PFSK-1 (cell line): Measurements from ENCODE around the gene VWA3B.
A peak's percentile ranks its signal among the peaks of the same experiment; 100 is the strongest.

Source experiments
- FOXP2 ChIP-seq: optimal IDR thresholded peaks from 2 replicates; pipeline ENCODE3; 2011; ENCODE audit warnings: borderline replicate concordance, control low read depth, inconsistent platforms; ENCODE audit not compliant: insufficient read depth; ENCODE audit errors: extremely low read length, extremely low read depth
- POLR2AphosphoS5 ChIP-seq: IDR thresholded peaks from 2 replicates; pipeline ENCODE4 v1.6.1; 2012; ENCODE audit warnings: low read depth, mild to moderate bottlenecking, control low read depth, low read length, moderate library complexity
- SIN3A ChIP-seq: IDR thresholded peaks from 2 replicates; pipeline ENCODE4 v1.6.1; 2012; ENCODE audit warnings: mild to moderate bottlenecking, low read length, moderate library complexity, borderline replicate concordance; ENCODE audit not compliant: insufficient read depth
- TAF1 ChIP-seq: IDR thresholded peaks from 2 replicates; pipeline ENCODE4 v1.6.1; 2012; ENCODE audit warnings: low read length, control low read depth, borderline replicate concordance; ENCODE audit not compliant: insufficient read depth
- TF ChIP-seq, protein P1 (sequence below), 2 experiments: IDR thresholded peaks; 2 replicates each; pipeline versions ENCODE4 v1.6.1 to v1.8.0; 2011 to 2012; ENCODE audit warnings: low read depth in 2 of 2, low read length in 2 of 2, control low read depth in 1 of 2, inconsistent platforms in 1 of 2, mild to moderate bottlenecking in 1 of 2, moderate library complexity in 1 of 2; ENCODE audit not compliant: insufficient read depth in 1 of 2

Gene VWA3B

DNA sequence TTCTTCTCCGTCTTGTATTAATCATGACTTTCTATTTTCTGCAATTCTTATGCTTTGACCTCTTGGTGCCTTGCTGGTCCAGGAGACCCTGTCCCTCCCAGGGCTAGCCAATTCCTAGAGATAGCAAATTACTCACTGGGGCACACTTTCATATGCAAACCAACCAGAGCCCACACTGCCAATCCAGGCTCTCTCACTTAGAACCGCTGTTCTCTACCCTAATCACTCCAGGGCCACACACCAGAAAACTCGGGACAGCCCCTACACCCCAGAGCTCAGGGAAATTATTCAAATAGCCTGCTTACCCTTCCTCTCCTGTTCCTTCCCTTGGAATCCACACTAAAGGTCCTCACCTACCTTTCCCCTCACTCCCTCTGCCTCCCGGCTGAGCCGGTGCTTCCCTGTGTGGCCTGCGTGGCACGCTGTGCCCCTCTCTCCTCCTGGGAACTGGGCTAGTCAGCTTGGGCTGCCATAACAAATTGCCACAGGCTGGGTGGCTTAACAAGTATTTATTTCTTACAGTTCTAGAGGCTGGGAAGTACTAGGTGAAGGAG, 41.7 kb downstream of the VWA3B start:
- TF ChIP-seq, protein P1, sequence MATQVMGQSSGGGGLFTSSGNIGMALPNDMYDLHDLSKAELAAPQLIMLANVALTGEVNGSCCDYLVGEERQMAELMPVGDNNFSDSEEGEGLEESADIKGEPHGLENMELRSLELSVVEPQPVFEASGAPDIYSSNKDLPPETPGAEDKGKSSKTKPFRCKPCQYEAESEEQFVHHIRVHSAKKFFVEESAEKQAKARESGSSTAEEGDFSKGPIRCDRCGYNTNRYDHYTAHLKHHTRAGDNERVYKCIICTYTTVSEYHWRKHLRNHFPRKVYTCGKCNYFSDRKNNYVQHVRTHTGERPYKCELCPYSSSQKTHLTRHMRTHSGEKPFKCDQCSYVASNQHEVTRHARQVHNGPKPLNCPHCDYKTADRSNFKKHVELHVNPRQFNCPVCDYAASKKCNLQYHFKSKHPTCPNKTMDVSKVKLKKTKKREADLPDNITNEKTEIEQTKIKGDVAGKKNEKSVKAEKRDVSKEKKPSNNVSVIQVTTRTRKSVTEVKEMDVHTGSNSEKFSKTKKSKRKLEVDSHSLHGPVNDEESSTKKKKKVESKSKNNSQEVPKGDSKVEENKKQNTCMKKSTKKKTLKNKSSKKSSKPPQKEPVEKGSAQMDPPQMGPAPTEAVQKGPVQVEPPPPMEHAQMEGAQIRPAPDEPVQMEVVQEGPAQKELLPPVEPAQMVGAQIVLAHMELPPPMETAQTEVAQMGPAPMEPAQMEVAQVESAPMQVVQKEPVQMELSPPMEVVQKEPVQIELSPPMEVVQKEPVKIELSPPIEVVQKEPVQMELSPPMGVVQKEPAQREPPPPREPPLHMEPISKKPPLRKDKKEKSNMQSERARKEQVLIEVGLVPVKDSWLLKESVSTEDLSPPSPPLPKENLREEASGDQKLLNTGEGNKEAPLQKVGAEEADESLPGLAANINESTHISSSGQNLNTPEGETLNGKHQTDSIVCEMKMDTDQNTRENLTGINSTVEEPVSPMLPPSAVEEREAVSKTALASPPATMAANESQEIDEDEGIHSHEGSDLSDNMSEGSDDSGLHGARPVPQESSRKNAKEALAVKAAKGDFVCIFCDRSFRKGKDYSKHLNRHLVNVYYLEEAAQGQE (IDR thresholded peaks at IDR 0.05; ENCODE audit: insufficient read depth in 1 of 2, low read depth in 2 of 2, low read length in 2 of 2): no peak
- TF ChIP-seq FOXP2: no peak
- no peak for TF ChIP-seq POLR2AphosphoS5
- TF ChIP-seq SIN3A: no peak
- TF ChIP-seq TAF1: no peak

DNA sequence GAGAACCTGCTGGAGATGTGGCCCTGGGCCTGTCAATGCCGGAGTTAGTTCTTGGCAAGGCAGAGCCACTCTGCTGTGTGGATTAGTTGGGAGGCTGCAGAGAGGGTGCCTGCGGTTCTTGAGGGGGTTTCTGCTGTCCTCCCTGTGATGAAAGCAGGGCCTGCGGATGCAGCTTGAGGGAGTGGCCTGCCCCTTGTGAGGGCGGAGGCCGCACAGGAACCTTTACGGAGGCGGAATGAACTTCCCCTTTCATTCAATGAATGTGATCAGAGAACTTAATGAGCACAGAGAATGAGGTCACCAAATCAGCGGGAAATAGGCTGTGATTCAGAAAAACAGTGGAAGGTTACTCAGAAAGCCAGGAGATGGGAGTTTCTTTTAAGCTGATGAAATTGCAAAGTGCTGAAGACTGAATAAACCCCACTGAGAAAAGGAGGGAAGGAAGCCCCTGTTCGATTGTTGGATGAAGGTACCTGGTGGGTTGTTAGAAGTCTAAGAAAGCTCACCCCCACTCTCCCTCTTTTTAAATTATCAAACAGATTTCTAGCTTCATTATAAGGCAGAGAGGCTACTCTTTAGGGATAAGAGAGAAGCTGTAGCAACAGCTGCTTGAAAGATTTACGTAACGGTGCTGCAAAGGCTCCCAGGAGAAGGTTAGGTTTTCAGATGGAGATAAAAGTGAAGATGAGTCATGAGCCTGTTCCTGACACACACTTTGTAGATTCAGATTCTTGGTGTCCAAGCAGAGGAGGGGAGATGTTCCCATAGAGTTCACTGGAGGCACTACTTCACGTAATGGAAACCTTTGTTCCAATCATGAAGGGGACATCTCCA, 47.4 kb downstream of the VWA3B start:
- TF ChIP-seq, protein P1 (IDR thresholded peaks at IDR 0.05; ENCODE audit: insufficient read depth in 1 of 2, low read depth in 2 of 2, low read length in 2 of 2): 0 out of 4 replicates have a peak, but pooled peaks of 1 of the 2 experiments have one; percentile 32
- peak; percentile 48 for TF ChIP-seq POLR2AphosphoS5
- TF ChIP-seq FOXP2: peak; percentile 12
- TF ChIP-seq TAF1: no peak

DNA sequence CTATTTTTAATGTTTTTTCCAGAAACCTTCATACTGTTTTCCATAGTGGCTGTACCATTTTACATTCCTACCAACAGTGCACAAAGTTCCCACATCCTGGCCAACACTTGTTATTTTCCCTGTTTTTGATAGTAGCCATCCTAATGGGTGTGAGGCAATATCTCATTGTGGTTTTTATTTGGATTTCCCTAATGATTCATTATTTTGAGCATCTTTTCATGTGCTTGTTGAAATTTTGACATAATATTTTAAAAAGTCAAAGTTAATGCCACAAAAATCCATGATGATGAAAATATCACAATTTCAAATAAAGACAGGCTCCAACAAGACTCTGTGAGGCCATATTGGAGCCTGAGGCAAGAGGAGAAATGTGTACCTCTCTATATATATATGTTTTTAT, 50.2 kb downstream of the VWA3B start:
- TF ChIP-seq POLR2AphosphoS5: no peak
- no peak for TF ChIP-seq TAF1
- TF ChIP-seq FOXP2: no peak
- TF ChIP-seq, protein P1 (IDR thresholded peaks at IDR 0.05; ENCODE audit: insufficient read depth in 1 of 2, low read depth in 2 of 2, low read length in 2 of 2): no peak
- TF ChIP-seq SIN3A: no peak

DNA sequence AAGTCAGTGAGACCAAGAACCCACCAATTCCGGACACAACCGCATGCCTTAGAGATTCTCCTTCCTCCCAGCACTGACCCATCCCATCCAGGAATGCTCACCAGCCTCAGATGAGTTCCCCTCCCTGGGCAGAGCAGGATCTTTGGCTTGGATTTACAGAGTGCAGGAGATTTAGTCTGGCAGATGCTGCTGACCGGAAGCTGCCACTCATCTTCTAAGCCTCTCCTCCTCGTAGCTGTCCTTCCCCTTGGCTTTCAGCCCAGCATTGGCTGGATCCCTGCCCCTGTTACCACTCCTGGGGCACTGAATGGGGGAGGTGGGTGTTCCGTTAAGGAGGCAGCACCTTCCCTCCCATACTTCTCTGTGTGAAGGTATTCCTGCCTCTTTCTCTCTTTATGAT, 53.2 kb downstream of the VWA3B start:
- TF ChIP-seq SIN3A (no peak), FOXP2 (peak; percentile 62), TAF1 (peak; percentile 71; the same call in 1 of the 2 replicates), POLR2AphosphoS5 (peak; percentile 91; the same call in 1 of the 2 replicates)
- TF ChIP-seq, protein P1 (IDR thresholded peaks at IDR 0.05; ENCODE audit: insufficient read depth in 1 of 2, low read depth in 2 of 2, low read length in 2 of 2): peak in 1 of 2 experiments; percentile 49; a peak in 2 of 4 replicates
